ENCODE measurements around the gene GNPDA1. TPM values are rescaled to one million over a fixed set of nuclear protein-coding genes. Genes with fewer than 3 reads are reported as not detected.

The GNPDA1 gene
- total RNA-seq, 1 donor from 2014 or later: 36.2 TPM

GRCh38 chr5:141954194-141954593, 58.6 kb downstream of the GNPDA1 start:
- Histone ChIP-seq H3K27ac (no peak overlapping the region), H3K4me3 (peak overlapping the region; percentile 36), H3K36me3 (no peaks in the 10 kb centered on the region), H3K27me3 (no peaks in the 10 kb centered on the region), H3K9me3 (no peaks in the 10 kb centered on the region), H3K4me1 (peaks cover 33% of the 10 kb centered on the region)
- peak; percentile 19 for ATAC-seq
- intact Hi-C loops (cut with DNase I): no loop called here
- TF ChIP-seq, protein P1, sequence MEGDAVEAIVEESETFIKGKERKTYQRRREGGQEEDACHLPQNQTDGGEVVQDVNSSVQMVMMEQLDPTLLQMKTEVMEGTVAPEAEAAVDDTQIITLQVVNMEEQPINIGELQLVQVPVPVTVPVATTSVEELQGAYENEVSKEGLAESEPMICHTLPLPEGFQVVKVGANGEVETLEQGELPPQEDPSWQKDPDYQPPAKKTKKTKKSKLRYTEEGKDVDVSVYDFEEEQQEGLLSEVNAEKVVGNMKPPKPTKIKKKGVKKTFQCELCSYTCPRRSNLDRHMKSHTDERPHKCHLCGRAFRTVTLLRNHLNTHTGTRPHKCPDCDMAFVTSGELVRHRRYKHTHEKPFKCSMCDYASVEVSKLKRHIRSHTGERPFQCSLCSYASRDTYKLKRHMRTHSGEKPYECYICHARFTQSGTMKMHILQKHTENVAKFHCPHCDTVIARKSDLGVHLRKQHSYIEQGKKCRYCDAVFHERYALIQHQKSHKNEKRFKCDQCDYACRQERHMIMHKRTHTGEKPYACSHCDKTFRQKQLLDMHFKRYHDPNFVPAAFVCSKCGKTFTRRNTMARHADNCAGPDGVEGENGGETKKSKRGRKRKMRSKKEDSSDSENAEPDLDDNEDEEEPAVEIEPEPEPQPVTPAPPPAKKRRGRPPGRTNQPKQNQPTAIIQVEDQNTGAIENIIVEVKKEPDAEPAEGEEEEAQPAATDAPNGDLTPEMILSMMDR (IDR thresholded peaks at IDR 0.05): no peak
- no peak for DNase-seq

GRCh38 chr5:141952020-141952419, 60.8 kb downstream of the GNPDA1 start:
- TF ChIP-seq, protein P1 (IDR thresholded peaks at IDR 0.05): no peak
- peak overlapping the region; percentile 2 for H3K4me3 ChIP-seq
- intact Hi-C loops (cut with DNase I): no loop called here
- H3K4me1 ChIP-seq: peaks cover 17% of the 10 kb centered on the region
- H3K27me3 ChIP-seq: no peaks in the 10 kb centered on the region
- ATAC-seq (no peak), DNase-seq (no peak)
- no peaks in the 10 kb centered on the region for H3K36me3 ChIP-seq
- no peaks in the 10 kb centered on the region for H3K9me3 ChIP-seq
- peak overlapping the region; percentile 27 for H3K27ac ChIP-seq

GRCh38 chr5:141951332-141951781, 61.5 kb downstream of the GNPDA1 start:
- no peaks in the 10 kb centered on the region for H3K9me3 ChIP-seq
- DNase-seq (no peak), ATAC-seq (peak; percentile 7)
- intact Hi-C loops (cut with DNase I): no loop called here
- no peak overlapping the region for H3K27ac ChIP-seq
- H3K27me3 ChIP-seq: no peaks in the 10 kb centered on the region
- no peaks in the 10 kb centered on the region for H3K36me3 ChIP-seq
- TF ChIP-seq, protein P1 (IDR thresholded peaks at IDR 0.05): peak; percentile 27
- H3K4me1 ChIP-seq: peaks cover 13% of the 10 kb centered on the region
- H3K4me3 ChIP-seq: peak overlapping the region; percentile 2

Other genes with a start within 250 kb of the GNPDA1 start
- 66.6 TPM for gene PCDH1, start 134.6 kb downstream of the GNPDA1 start, total RNA-seq
- 83.3 TPM for gene DELE1, start 89.2 kb downstream of the GNPDA1 start, total RNA-seq
- gene PCDH12, start 54.8 kb downstream of the GNPDA1 start, total RNA-seq: 17.0 TPM
- gene RNF14, start 43.9 kb downstream of the GNPDA1 start, total RNA-seq: 51.6 TPM
- gene NDFIP1, start 95.8 kb upstream of the GNPDA1 start, total RNA-seq: 68.1 TPM